Nephron (organoid): ENCODE measurements around the gene HMX1.

Source experiments
- H3K27ac Mint-ChIP-seq, 3 experiments: 2 replicates each; pipeline ENCODE4 v1.8.0; 2020; ENCODE audit warnings: mixed read lengths in 3 of 3, mild to moderate bottlenecking in 2 of 3, moderate library complexity in 1 of 3
- H3K27me3 Mint-ChIP-seq: 2 replicates; pipeline ENCODE4 v1.8.0; 2021; ENCODE audit warnings: low read depth, mild to moderate bottlenecking, moderate library complexity, mixed read lengths
- H3K36me3 Mint-ChIP-seq: 2 replicates; pipeline ENCODE4 v1.8.0; 2020; ENCODE audit warnings: low read depth, mixed read lengths
- H3K4me1 Mint-ChIP-seq: 2 replicates; pipeline ENCODE4 v1.8.0; 2020; ENCODE audit warnings: mixed read lengths
- H3K4me3 Mint-ChIP-seq, 3 experiments: 2 replicates each; pipeline ENCODE4 v1.8.0; 2020; ENCODE audit warnings: mild to moderate bottlenecking in 3 of 3, mixed read lengths in 3 of 3, moderate library complexity in 2 of 3
- H3K9me3 Mint-ChIP-seq: 2 replicates; pipeline ENCODE4 v1.8.0; 2020; ENCODE audit warnings: mixed read lengths
- CTCF ChIP-seq, 3 experiments: fragments of 200-600 bp; sonication (generic); IDR thresholded peaks; one replicate each; pipeline ENCODE4 v1.5.0; 2021; ENCODE audit warnings: antibody characterized with exemption in 3 of 3; ENCODE audit not compliant: unreplicated experiment in 3 of 3

Gene HMX1

GRCh38 chr4:8896071-8896470 lies 24.4 kb upstream of the HMX1 start:
- peaks cover 4% of the 10 kb centered on the region for H3K9me3 Mint-ChIP-seq
- H3K27ac Mint-ChIP-seq: no peak overlapping the region
- H3K4me3 Mint-ChIP-seq: no peak overlapping the region
- no peaks in the 10 kb centered on the region for H3K4me1 Mint-ChIP-seq
- H3K36me3 Mint-ChIP-seq: no peaks in the 10 kb centered on the region
- peaks cover 91% of the 10 kb centered on the region for H3K27me3 Mint-ChIP-seq
- TF ChIP-seq CTCF (IDR thresholded peaks at IDR 0.05; ENCODE audit: unreplicated experiment in 3 of 3): no peak

GRCh38 chr4:8895295-8895694 lies 23.7 kb upstream of the HMX1 start:
- Mint-ChIP-seq H3K27me3 (peaks cover 97% of the 10 kb centered on the region), H3K9me3 (peaks cover 4% of the 10 kb centered on the region), H3K4me3 (no peak overlapping the region), H3K4me1 (no peaks in the 10 kb centered on the region), H3K36me3 (no peaks in the 10 kb centered on the region), H3K27ac (no peak overlapping the region)
- no peak for TF ChIP-seq CTCF (IDR thresholded peaks at IDR 0.05; ENCODE audit: unreplicated experiment in 3 of 3)

- H3K27ac Mint-ChIP-seq: no peak overlapping the region
- TF ChIP-seq CTCF (IDR thresholded peaks at IDR 0.05; ENCODE audit: unreplicated experiment in 3 of 3): no peak
Observed at GRCh38 chr4:8894424-8894816, 22.8 kb upstream of the HMX1 start.

DNA sequence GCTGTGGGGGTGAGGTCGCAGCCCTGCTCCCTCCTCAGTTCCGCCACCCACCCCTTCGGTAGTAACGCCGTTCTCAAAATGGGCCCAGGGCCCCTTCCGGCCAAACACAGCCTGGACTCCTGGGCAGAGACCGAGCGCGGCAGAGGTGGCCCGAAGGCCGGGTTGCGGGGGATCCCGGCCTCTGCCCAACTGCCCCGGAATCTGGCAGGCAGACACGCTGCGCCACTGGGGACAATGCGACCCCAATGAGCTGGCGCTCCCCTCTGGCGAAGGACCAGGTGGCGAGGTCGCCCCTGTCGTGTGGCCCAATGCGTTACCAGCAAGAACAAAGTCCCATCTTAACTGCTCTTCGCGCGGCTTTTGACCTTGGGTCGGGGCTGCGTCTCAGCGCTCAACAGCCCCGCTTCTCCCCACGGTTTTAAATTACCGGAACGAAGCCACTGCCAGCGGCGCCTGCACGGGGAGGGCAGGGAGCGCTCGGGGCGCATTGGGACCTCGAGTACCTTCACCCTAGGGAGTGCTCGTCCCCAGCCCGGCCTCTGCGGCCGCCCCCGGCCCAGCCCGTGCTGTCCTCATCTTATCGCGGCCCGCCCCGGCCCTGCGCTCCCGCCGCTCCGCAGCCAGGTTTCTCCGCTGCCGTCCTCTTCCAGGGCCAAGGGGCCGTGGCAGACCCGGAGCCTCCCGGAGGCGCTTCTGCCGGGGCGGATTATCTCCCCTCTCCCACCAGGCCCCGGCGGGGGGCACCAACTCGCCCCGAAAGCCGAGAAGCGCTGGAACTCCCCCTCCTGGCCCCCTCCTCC lies 22.2 kb upstream of the HMX1 start:
- no peaks in the 10 kb centered on the region for H3K36me3 Mint-ChIP-seq
- peaks cover 99% of the 10 kb centered on the region for H3K27me3 Mint-ChIP-seq
- peak overlapping the region; percentile 29 to 53 (median 43) for H3K4me3 Mint-ChIP-seq
- H3K27ac Mint-ChIP-seq: no peak overlapping the region
- no peak for TF ChIP-seq CTCF (IDR thresholded peaks at IDR 0.05; ENCODE audit: unreplicated experiment in 3 of 3)
- no peaks in the 10 kb centered on the region for H3K4me1 Mint-ChIP-seq
- H3K9me3 Mint-ChIP-seq: no peaks in the 10 kb centered on the region

More at GRCh38 chr4:8894424-8894816, 22.8 kb upstream of the HMX1 start:
- Mint-ChIP-seq H3K36me3 (no peaks in the 10 kb centered on the region), H3K9me3 (no peaks in the 10 kb centered on the region), H3K4me3 (peak overlapping the region in 1 of 3 experiments; percentile 50), H3K27me3 (peaks cover 98% of the 10 kb centered on the region), H3K4me1 (no peaks in the 10 kb centered on the region)

GRCh38 chr4:8893227-8893623 lies 21.6 kb upstream of the HMX1 start:
- TF ChIP-seq CTCF (IDR thresholded peaks at IDR 0.05; ENCODE audit: unreplicated experiment in 3 of 3): no peak
- peaks cover 99% of the 10 kb centered on the region for H3K27me3 Mint-ChIP-seq
- no peaks in the 10 kb centered on the region for H3K9me3 Mint-ChIP-seq
- H3K27ac Mint-ChIP-seq: no peak overlapping the region
- peak overlapping the region in 1 of 3 experiments; percentile 53 for H3K4me3 Mint-ChIP-seq
- no peaks in the 10 kb centered on the region for H3K36me3 Mint-ChIP-seq
- H3K4me1 Mint-ChIP-seq: no peaks in the 10 kb centered on the region
